PC-3 (cell line): ENCODE data around the gene P2RY2. TPM values are rescaled to one million over a fixed set of nuclear protein-coding genes. Genes with fewer than 3 reads are reported as not detected.

ENCODE experiments used
- ATAC-seq: fragments of 200-7000 bp; cut with Tn5 transposase; 2 replicates; pipeline ENCODE4 v1.9.1; 2020; ENCODE audit warnings: mild to moderate bottlenecking, moderate library complexity
- Bru-seq: library from RNA; stranded (reverse); fragments of 400-500 nt; gene quantifications from one replicate; lab custom pipeline; 2021; lab: Mats Ljungman, UMichigan
- BruChase-seq, 2 experiments: library from RNA; stranded (reverse); fragments of 400-500 nt; gene quantifications; one replicate each; lab custom pipeline; 2021; lab: Mats Ljungman, UMichigan
- BruUV-seq: library from RNA; stranded (reverse); fragments of 400-500 nt; replicated peaks from 2 replicates; lab custom pipeline; 2021; lab: Mats Ljungman, UMichigan
- CTCF ChIA-PET: fragments of 300-600 bp; sonication (Branson Sonifier 250); formaldehyde crosslinking; loops from one replicate; lab custom pipeline; 2022; ENCODE audit warnings: antibody characterized with exemption; lab: Charles Lee
- POLR2A ChIA-PET: fragments of 300-600 bp; sonication (Branson Sonifier 250); formaldehyde crosslinking; loops from one replicate; lab custom pipeline; 2022; ENCODE audit warnings: antibody characterized with exemption; ENCODE audit not compliant: unreplicated experiment; lab: Charles Lee
- DNase-seq: peaks from one replicate; pipeline ENCODE4 v3.0.0-alpha.2; 2015
- H2AFZ ChIP-seq: fragments of 300-600 bp; sonication (generic); 2 replicates; pipeline ENCODE4 v1.6.0; 2016; ENCODE audit warnings: antibody characterized with exemption, low read length
- H3F3A ChIP-seq: fragments of 300-600 bp; sonication (generic); one replicate; pipeline ENCODE4 v1.6.0; 2017; ENCODE audit warnings: antibody characterized with exemption, low read length, control low read depth, mild to moderate bottlenecking; ENCODE audit not compliant: unreplicated experiment
- H3K27ac ChIP-seq: fragments of 300-600 bp; sonication (generic); 2 replicates; pipeline ENCODE4 v1.5.1; 2016; ENCODE audit warnings: mild to moderate bottlenecking, low read length
- H3K27me3 ChIP-seq: fragments of 300-600 bp; sonication (generic); 2 replicates; pipeline ENCODE4 v1.6.1; 2016; ENCODE audit warnings: low read length, mixed read lengths
- H3K36me3 ChIP-seq: fragments of 300-600 bp; sonication (generic); 2 replicates; pipeline ENCODE4 v1.6.1; 2016; ENCODE audit warnings: low read depth, mixed run types, low read length, mixed read lengths
- H3K4me1 ChIP-seq: fragments of 300-600 bp; sonication (generic); 2 replicates; pipeline ENCODE4 v1.5.1; 2016; ENCODE audit warnings: low read length; ENCODE audit not compliant: insufficient read depth
- H3K4me2 ChIP-seq: fragments of 300-600 bp; sonication (generic); 2 replicates; pipeline ENCODE4 v1.6.0; 2016; ENCODE audit warnings: low read length
- H3K4me3 ChIP-seq: fragments of 300-600 bp; sonication (generic); 2 replicates; pipeline ENCODE4 v1.5.1; 2016; ENCODE audit warnings: mild to moderate bottlenecking, low read length, mixed read lengths
- H3K79me2 ChIP-seq: fragments of 300-600 bp; sonication (generic); 2 replicates; pipeline ENCODE4 v1.6.1; 2017; ENCODE audit warnings: low read length, mixed read lengths
- H3K9ac ChIP-seq: fragments of 300-600 bp; sonication (generic); 2 replicates; pipeline ENCODE4 v1.6.0; 2016; ENCODE audit warnings: mild to moderate bottlenecking, low read length
- H3K9me2 ChIP-seq: fragments of 300-600 bp; sonication (generic); replicated peaks from 2 replicates; pipeline ENCODE4 v1.6.1; 2016; ENCODE audit warnings: mixed run types, low read length, mixed read lengths
- H3K9me3 ChIP-seq: fragments of 300-600 bp; sonication (generic); 2 replicates; pipeline ENCODE4 v1.6.1; 2016; ENCODE audit warnings: low read length, mixed read lengths
- H4K20me1 ChIP-seq: fragments of 300-600 bp; sonication (generic); 2 replicates; pipeline ENCODE4 v1.6.1; 2016; ENCODE audit warnings: low read length, mixed read lengths
- EZH2 ChIP-seq: fragments of 300-600 bp; sonication (generic); IDR thresholded peaks from one replicate; pipeline ENCODE4 v1.6.1; 2017; ENCODE audit warnings: antibody characterized with exemption, mild to moderate bottlenecking, low read length; ENCODE audit not compliant: unreplicated experiment
- EZH2phosphoT487 ChIP-seq: fragments of 300-600 bp; sonication (generic); IDR thresholded peaks from 2 replicates; pipeline ENCODE4 v1.6.1; 2018; ENCODE audit warnings: mild to moderate bottlenecking, antibody characterized with exemption, low read length, borderline replicate concordance
- intact Hi-C: fragments of 100-400 bp; cut with micrococcal nuclease; formaldehyde crosslinking; loops from 2 replicates; pipeline ENCODE4 v1.9.0; 2023
- long read RNA-seq: library from polyadenylated mRNA; unstranded; transcript quantifications from one replicate; pipeline ENCODE4 v2.0.0, GENCODE V29; 2021; ENCODE audit not compliant: unreplicated experiment
- total RNA-seq: library from RNA; depleted of rRNA; stranded (reverse); fragments of >200 nt; gene quantifications from 2 replicates; pipeline ENCODE4 v1.2.3, GENCODE V29; 2014; rRNA removed
- TF ChIP-seq, protein P1 (sequence below): fragments of 300-600 bp; sonication (generic); conservative IDR thresholded peaks from 2 replicates; pipeline ENCODE4 v1.5.1; 2017; ENCODE audit warnings: antibody characterized with exemption, low read depth, mild to moderate bottlenecking, low read length

Gene P2RY2
- total RNA-seq (54.8 and 72.9 TPM in 2 replicates), Bru-seq, nascent RNA (percentile 95 among the genes with signal in this experiment), BruChase-seq, experiment 1, labeled RNA remaining after a 6-hour chase (percentile 94 among the genes with signal in this experiment), BruChase-seq, experiment 2, labeled RNA remaining after a 2-hour chase (percentile 91 among the genes with signal in this experiment)
- long read RNA-seq, transcript P2RY2-203 (3 exons, 2,107 nt), result major isoform, 72 of 157 reads
- long read RNA-seq, transcript P2RY2-202 (3 exons, 2,174 nt), result minor isoform, 22 of 157 reads
- long read RNA-seq, partial matches to known transcripts, result 25 of 157 reads
- long read RNA-seq, other reads (novel, unspliced or antisense), result 36 of 157 reads

- Histone ChIP-seq H3K79me2 (peaks cover 55% of the 10 kb centered on the region), H4K20me1 (no peaks in the 10 kb centered on the region), H2AFZ (peak within 1 kb of the TSS; percentile 90), H3F3A (no peaks in the 10 kb centered on the region), H3K4me2 (peak within 1 kb of the TSS; percentile 91), H3K9me3 (no peaks in the 10 kb centered on the region), H3K4me1 (peaks cover 37% of the 10 kb centered on the region), H3K27me3 (no peaks in the 10 kb centered on the region), H3K4me3 (peak within 1 kb of the TSS; percentile 79), H3K9ac (peak within 1 kb of the TSS; percentile 73), H3K9me2 (no peaks in the 10 kb centered on the region), H3K36me3 (peaks cover 8% of the 10 kb centered on the region; the same call in 1 of the 2 replicates), H3K27ac (peak within 1 kb of the TSS; percentile 33)
- no peak for TF ChIP-seq EZH2phosphoT487
- TF ChIP-seq, protein P1, sequence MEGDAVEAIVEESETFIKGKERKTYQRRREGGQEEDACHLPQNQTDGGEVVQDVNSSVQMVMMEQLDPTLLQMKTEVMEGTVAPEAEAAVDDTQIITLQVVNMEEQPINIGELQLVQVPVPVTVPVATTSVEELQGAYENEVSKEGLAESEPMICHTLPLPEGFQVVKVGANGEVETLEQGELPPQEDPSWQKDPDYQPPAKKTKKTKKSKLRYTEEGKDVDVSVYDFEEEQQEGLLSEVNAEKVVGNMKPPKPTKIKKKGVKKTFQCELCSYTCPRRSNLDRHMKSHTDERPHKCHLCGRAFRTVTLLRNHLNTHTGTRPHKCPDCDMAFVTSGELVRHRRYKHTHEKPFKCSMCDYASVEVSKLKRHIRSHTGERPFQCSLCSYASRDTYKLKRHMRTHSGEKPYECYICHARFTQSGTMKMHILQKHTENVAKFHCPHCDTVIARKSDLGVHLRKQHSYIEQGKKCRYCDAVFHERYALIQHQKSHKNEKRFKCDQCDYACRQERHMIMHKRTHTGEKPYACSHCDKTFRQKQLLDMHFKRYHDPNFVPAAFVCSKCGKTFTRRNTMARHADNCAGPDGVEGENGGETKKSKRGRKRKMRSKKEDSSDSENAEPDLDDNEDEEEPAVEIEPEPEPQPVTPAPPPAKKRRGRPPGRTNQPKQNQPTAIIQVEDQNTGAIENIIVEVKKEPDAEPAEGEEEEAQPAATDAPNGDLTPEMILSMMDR, result peak; percentile 80
- CTCF ChIA-PET, result interaction anchor here (1.0 to 1.3 kb wide), 2 partner anchors 32 to 33 kb away, joined by 7 read pairs; no protein-coding TSS in a partner anchor
- ATAC-seq, result peak; percentile 84
- intact Hi-C loops, result loop anchor here (1.0 kb wide), 2 partner anchors 12 to 33 kb away; no protein-coding TSS in a partner anchor
- TSS peak; percentile 33 for BruUV-seq
- DNase-seq, result peak; percentile 81
- POLR2A ChIA-PET, result interaction anchor here (0.6 to 1.1 kb wide), 2 partner anchors 32 to 134 kb away, joined by 3 to 4 read pairs; no protein-coding TSS in a partner anchor
These were observed at the start of gene P2RY2 for GRCh38 chr11:73218106-73218829. Gene P2RY2, plus strand, starts transcription at chr11:73218281. Its CDS starts 15,879 bp downstream, at chr11:73234160.

DNA sequence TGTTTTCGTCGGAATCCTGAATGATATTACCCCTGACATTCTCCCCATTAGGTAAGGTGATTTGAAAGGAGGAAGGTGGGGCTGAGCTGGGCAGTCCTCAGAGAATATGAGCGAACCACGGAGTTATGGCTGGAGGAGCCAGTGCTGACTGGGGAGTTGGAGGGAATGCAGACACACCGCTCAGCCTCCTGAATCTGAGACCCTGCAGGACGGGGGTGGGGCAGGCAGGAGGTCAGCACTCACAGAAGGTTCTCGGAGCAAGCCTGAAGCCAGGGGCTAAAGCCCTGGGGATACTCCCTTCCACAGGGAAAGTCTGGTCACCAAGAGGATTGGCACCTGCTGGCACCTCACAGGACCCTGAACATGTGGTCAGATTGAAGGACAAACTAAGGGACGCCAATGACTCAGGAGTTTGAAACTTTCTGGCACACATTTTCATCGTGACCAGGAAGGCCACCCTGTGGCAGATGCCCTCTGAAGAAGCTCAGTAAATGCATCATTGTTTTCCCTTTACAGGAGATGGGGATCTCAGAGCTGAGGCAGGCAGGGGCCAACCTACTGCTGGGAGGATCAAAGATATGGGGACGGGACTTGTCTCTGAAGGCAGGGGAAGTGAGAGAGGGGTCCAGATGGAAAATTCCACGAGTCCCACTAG is 49.0 kb upstream of the P2RY2 start:
- Histone ChIP-seq H3K4me1 (peaks cover 8% of the 10 kb centered on the region), H3K9me2 (no peaks in the 10 kb centered on the region), H4K20me1 (no peaks in the 10 kb centered on the region), H3K9ac (no peak overlapping the region), H3K9me3 (no peaks in the 10 kb centered on the region), H2AFZ (no peak overlapping the region), H3K36me3 (no peaks in the 10 kb centered on the region), H3F3A (no peaks in the 10 kb centered on the region), H3K4me3 (no peak overlapping the region), H3K27me3 (no peaks in the 10 kb centered on the region), H3K79me2 (no peaks in the 10 kb centered on the region), H3K4me2 (no peak overlapping the region), H3K27ac (no peak overlapping the region)
- TF ChIP-seq EZH2 (no peak), EZH2phosphoT487 (no peak)
- TF ChIP-seq, protein P1, result no peak
- ChIA-PET POLR2A (no interaction called here), CTCF (interaction anchor here (0.6 kb wide), 1 partner anchor 338 kb away, joined by 4 read pairs; no protein-coding TSS in a partner anchor)
- ATAC-seq (no peak), DNase-seq (no peak)
- BruUV-seq, result no TSS peak
- intact Hi-C loops, result no loop called here
